Measurements from ENCODE around the gene SNX25. TPM values are rescaled to one million over a fixed set of nuclear protein-coding genes. Genes with fewer than 3 reads are reported as not detected.
A peak's percentile ranks its signal among the peaks of the same experiment; 100 is the strongest.

SNX25 gene
- total and polyA plus RNA-seq, 10 of the 15 experiments (the other 5 are each of a cell fraction or from before 2014, with no cell fraction given) = 11.2 to 117 (median 62.8) TPM

DNA sequence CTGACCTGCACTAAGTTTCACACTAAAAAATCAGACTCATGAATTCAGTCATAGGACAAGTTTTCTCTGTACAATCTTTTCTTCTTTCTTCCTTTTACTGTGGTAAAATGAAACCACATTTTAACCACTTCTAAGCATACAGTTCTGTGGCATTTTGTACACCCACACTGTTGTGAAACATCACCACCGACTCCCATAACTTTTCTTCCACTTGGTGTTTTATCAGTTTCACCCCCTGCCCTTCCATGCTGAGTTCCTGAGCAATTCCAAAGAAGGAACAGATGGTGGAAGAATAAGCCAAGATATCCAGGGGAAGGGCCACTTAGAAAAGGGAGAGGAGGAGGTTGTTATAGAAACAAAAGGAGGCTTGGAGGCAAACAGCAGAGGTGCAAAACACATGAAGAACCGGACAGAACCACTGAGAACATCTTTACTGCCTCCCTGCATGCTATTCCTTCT, 43.8 kb upstream of the SNX25 start (continued):
- no peak for TF ChIP-seq ZNF687 (IDR thresholded peaks at IDR 0.05)
- TF ChIP-seq ZNF622 (IDR thresholded peaks at IDR 0.05) = no peak
- no peak for TF ChIP-seq IRF3 (IDR thresholded peaks at IDR 0.05)
- no peak for TF ChIP-seq CBX3 (IDR thresholded peaks at IDR 0.05; ENCODE audit: borderline replicate concordance, low read depth)
- no peak for TF ChIP-seq PAX8 (IDR thresholded peaks at IDR 0.05)
- no peak for TF ChIP-seq KLF5 (IDR thresholded peaks at IDR 0.05; ENCODE audit: partially characterized antibody)
- TF ChIP-seq NR2C2 (IDR thresholded peaks at IDR 0.05; ENCODE audit: borderline replicate concordance, control insufficient read depth, insufficient read length, low read depth) = no peak
- no peak for TF ChIP-seq SREBF2 (IDR thresholded peaks at IDR 0.05; ENCODE audit: low read length)
- TF ChIP-seq SRF (IDR thresholded peaks at IDR 0.05; ENCODE audit: low read depth in 2 of 2, low read length in 2 of 2) = no peak
- peak; percentile 99 for TF ChIP-seq TCF7 (IDR thresholded peaks at IDR 0.05; ENCODE audit: borderline replicate concordance)
- TF ChIP-seq PAX5 (IDR thresholded peaks at IDR 0.05; ENCODE audit: borderline replicate concordance, low read depth, low read length) = peak; percentile 61; the same call in 1 of the 2 replicates
- TF ChIP-seq ASH2L (IDR thresholded peaks at IDR 0.05; ENCODE audit: borderline replicate concordance, low read depth) = no peak
- 0 out of 2 replicates have a peak, but pooled peaks have one; percentile 10 for TF ChIP-seq SMC3 (IDR thresholded peaks at IDR 0.05; ENCODE audit: borderline replicate concordance, low read length)
- 0 out of 2 replicates have a peak, but pooled peaks have one; percentile 16 for TF ChIP-seq CHD2 (IDR thresholded peaks at IDR 0.05; ENCODE audit: borderline replicate concordance, low read depth, low read length)
- TF ChIP-seq, protein P1, sequence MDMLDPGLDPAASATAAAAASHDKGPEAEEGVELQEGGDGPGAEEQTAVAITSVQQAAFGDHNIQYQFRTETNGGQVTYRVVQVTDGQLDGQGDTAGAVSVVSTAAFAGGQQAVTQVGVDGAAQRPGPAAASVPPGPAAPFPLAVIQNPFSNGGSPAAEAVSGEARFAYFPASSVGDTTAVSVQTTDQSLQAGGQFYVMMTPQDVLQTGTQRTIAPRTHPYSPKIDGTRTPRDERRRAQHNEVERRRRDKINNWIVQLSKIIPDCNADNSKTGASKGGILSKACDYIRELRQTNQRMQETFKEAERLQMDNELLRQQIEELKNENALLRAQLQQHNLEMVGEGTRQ (IDR thresholded peaks at IDR 0.05; ENCODE audit: borderline replicate concordance, low read depth, low read length) = no peak
- peak; percentile 99 for TF ChIP-seq CBFB (IDR thresholded peaks at IDR 0.05; ENCODE audit: low read depth)
- peak; percentile 62; the same call in 1 of the 2 replicates for TF ChIP-seq CREM (IDR thresholded peaks at IDR 0.05; ENCODE audit: low read depth)
- no peak for TF ChIP-seq ZNF274 (IDR thresholded peaks at IDR 0.05; ENCODE audit: insufficient read depth, insufficient read length)
- peak; percentile 89 for TF ChIP-seq NFIC (IDR thresholded peaks at IDR 0.05; ENCODE audit: low read depth, low read length)
- no peak for TF ChIP-seq NR2C1 (IDR thresholded peaks at IDR 0.05)
- TF ChIP-seq YBX1 (IDR thresholded peaks at IDR 0.05) = no peak
- TF ChIP-seq SPI1 (IDR thresholded peaks at IDR 0.05; ENCODE audit: borderline replicate concordance, insufficient read depth, low read depth, low read length) = no peak
- no peak for TF ChIP-seq POU2F2 (IDR thresholded peaks at IDR 0.05; ENCODE audit: borderline replicate concordance, low read depth, low read length)
- TF ChIP-seq IKZF1 (conservative IDR thresholded peaks at IDR 0.05) = peak; percentile 87
- TF ChIP-seq DPF2 (IDR thresholded peaks at IDR 0.05) = peak; percentile 84
- TF ChIP-seq TARDBP (IDR thresholded peaks at IDR 0.05; ENCODE audit: borderline replicate concordance) = no peak
- no peak for TF ChIP-seq NRF1 (conservative IDR thresholded peaks at IDR 0.05; ENCODE audit: low read depth, low read length)
- no peak for TF ChIP-seq RFX5 (IDR thresholded peaks at IDR 0.05; ENCODE audit: low read depth, low read length)
- peak; percentile 78 for TF ChIP-seq JUNB (IDR thresholded peaks at IDR 0.05)
